Peyer's patch (tissue), 4 donors: Measurements from ENCODE around the gene RHOD. TPM values are rescaled to one million over a fixed set of nuclear protein-coding genes. Genes with fewer than 3 reads are reported as not detected.

Experiments
- DNase-seq, 3 donors: peaks; one replicate each; pipeline ENCODE4 v3.0.0-alpha.2; 2017 to 2019
- H3K27ac ChIP-seq, 4 donors: fragments of 200-600 bp; sonication (generic); one replicate each; pipeline ENCODE4 v1.5.1; 2016 to 2019
- H3K27me3 ChIP-seq, 2 donors: fragments of 200-600 bp; sonication (generic); one replicate each; pipeline ENCODE4 v1.5.1; 2019
- H3K36me3 ChIP-seq, 3 donors: fragments of 200-600 bp; sonication (generic); one replicate each; pipeline ENCODE4 v1.5.1; 2016 to 2019
- H3K4me1 ChIP-seq, 4 donors: fragments of 200-600 bp; sonication (generic); one replicate each; pipeline ENCODE4 v1.5.1; 2016 to 2019
- H3K4me3 ChIP-seq, 4 donors: fragments of 200-600 bp; sonication (generic); 1 replicate in 3 of 4; 2 replicates in 1 of 4; pipeline ENCODE4 v1.5.1; 2016 to 2019; ENCODE audit warnings: mild to moderate bottlenecking in 1 of 4
- H3K9me3 ChIP-seq, 4 donors: fragments of 200-600 bp; sonication (generic); one replicate each; pipeline ENCODE4 v1.5.1; 2016 to 2019; ENCODE audit warnings: mild to moderate bottlenecking in 1 of 4
- CTCF ChIP-seq, 6 experiments: fragments of 450-650 bp in 4 of 6; fragments of 200-600 bp in 2 of 6; sonication (generic) in 1 of 6; IDR thresholded peaks; one replicate each; pipeline ENCODE4 v1.5.1; 2017 to 2019; ENCODE audit warnings: antibody characterized with exemption in 6 of 6, mild to moderate bottlenecking in 3 of 6, moderate library complexity in 1 of 6
- POLR2A ChIP-seq, 2 donors: fragments of 450-650 bp; IDR thresholded peaks; one replicate each; pipeline ENCODE4 v1.5.1; 2017; ENCODE audit warnings: antibody characterized with exemption in 2 of 2, mild to moderate bottlenecking in 2 of 2, moderate library complexity in 2 of 2
- total RNA-seq, 4 donors: library from RNA; depleted of rRNA; stranded (reverse); fragments of >200 nt; gene quantifications; one replicate each; pipeline ENCODE4 v1.1.0, GENCODE V29; 2016

Gene RHOD
- 10 to 100 TPM in 3 of 4 donors, 1 to 10 TPM in 1; 9.9 to 26.3 (median 21.2) TPM for total RNA-seq

- peak; percentile 25 to 86 (median 81) for DNase-seq
- Histone ChIP-seq H3K4me3 (peak within 1 kb of the TSS; percentile 45 to 73 (median 53)), H3K27me3 (no peaks in the 10 kb centered on the region), H3K36me3 (no peaks in the 10 kb centered on the region), H3K9me3 (no peaks in the 10 kb centered on the region), H3K4me1 (peaks cover 7 to 22% (median 10%) of the 10 kb centered on the region in 4 donors), H3K27ac (peak within 1 kb of the TSS; percentile 5 to 85 (median 56))
- TF ChIP-seq CTCF (IDR thresholded peaks at IDR 0.05) (no peak), POLR2A (IDR thresholded peaks at IDR 0.05) (peak in 1 of 2 donors; percentile 42)
These were observed at the start of gene RHOD for GRCh38 chr11:67056267-67057204. RHOD (plus strand) TSS chr11:67056847; CDS start chr11:67056903, 56 bp downstream.

- Histone ChIP-seq H3K27me3 (no peaks in the 10 kb centered on the region), H3K27ac (no peak overlapping the region), H3K4me1 (no peaks in the 10 kb centered on the region), H3K36me3 (no peaks in the 10 kb centered on the region), H3K4me3 (no peak overlapping the region), H3K9me3 (no peaks in the 10 kb centered on the region)
- DNase-seq = no peak
- no peak for TF ChIP-seq POLR2A (IDR thresholded peaks at IDR 0.05)
- TF ChIP-seq CTCF (IDR thresholded peaks at IDR 0.05) = no peak
These were observed 49.5 kb upstream of the RHOD start for GRCh38 chr11:67007126-67007525.

GRCh38 chr11:67010296-67010905 lies 46.2 kb upstream of the RHOD start:
- TF ChIP-seq CTCF (IDR thresholded peaks at IDR 0.05) = no peak
- no peak for TF ChIP-seq POLR2A (IDR thresholded peaks at IDR 0.05)

GRCh38 chr11:67013511-67014045 lies 43.1 kb upstream of the RHOD start:
- Histone ChIP-seq H3K27ac (no peak overlapping the region), H3K4me3 (no peak overlapping the region), H3K4me1 (no peaks in the 10 kb centered on the region), H3K27me3 (no peaks in the 10 kb centered on the region), H3K36me3 (no peaks in the 10 kb centered on the region), H3K9me3 (no peaks in the 10 kb centered on the region)
- TF ChIP-seq CTCF (IDR thresholded peaks at IDR 0.05) (no peak), POLR2A (IDR thresholded peaks at IDR 0.05) (no peak)
- no peak for DNase-seq

More at GRCh38 chr11:67010296-67010905, 46.2 kb upstream of the RHOD start:
- no peak overlapping the region for H3K27ac ChIP-seq
- no peak for DNase-seq
- H3K4me3 ChIP-seq = no peak overlapping the region
- no peaks in the 10 kb centered on the region for H3K9me3 ChIP-seq
- H3K27me3 ChIP-seq = no peaks in the 10 kb centered on the region
- no peaks in the 10 kb centered on the region for H3K36me3 ChIP-seq
- no peaks in the 10 kb centered on the region for H3K4me1 ChIP-seq

GRCh38 chr11:67014343-67014742 lies 42.3 kb upstream of the RHOD start:
- Histone ChIP-seq H3K9me3 (no peaks in the 10 kb centered on the region), H3K4me3 (no peak overlapping the region), H3K27me3 (no peaks in the 10 kb centered on the region), H3K27ac (no peak overlapping the region), H3K4me1 (no peaks in the 10 kb centered on the region), H3K36me3 (no peaks in the 10 kb centered on the region)
- no peak for DNase-seq
- TF ChIP-seq POLR2A (IDR thresholded peaks at IDR 0.05) (no peak), CTCF (IDR thresholded peaks at IDR 0.05) (no peak)
